NCI-H146 (cell line): Measurements from ENCODE around the gene SBF2.

Source experiments
- DNase-seq: peaks from one replicate; lab custom pipeline; 2025; lab: John Stamatoyannopoulos, UW

The SBF2 gene

GRCh38 chr11:10317776-10318526 lies 23.9 kb upstream of the SBF2 start:
- DNase-seq: peak; percentile 68

GRCh38 chr11:10317151-10317755 lies 23.2 kb upstream of the SBF2 start:
- peak; percentile 49 for DNase-seq

DNA sequence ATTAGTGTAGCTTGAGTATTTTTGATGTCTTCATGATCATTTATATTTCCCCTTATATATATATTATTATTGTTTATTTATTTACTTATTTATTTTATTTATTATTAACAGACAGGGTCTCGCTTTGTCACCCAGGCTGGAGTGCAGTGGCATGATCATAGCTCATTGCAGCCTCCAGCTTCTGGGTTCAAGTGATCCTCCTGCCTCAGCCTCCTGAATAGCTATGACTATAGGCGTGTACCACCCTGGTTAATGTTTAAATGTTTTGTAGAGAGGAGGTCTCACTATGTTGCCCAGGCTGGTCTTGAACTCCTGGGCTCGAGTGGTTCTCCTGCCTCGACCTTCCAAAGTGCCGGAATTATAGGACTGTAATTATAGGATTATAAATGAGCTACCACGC lies 21.1 kb upstream of the SBF2 start:
- DNase-seq: no peak

- DNase-seq: no peak
Measured at GRCh38 chr11:10314199-10315072, 20.4 kb upstream of the SBF2 start.

DNA sequence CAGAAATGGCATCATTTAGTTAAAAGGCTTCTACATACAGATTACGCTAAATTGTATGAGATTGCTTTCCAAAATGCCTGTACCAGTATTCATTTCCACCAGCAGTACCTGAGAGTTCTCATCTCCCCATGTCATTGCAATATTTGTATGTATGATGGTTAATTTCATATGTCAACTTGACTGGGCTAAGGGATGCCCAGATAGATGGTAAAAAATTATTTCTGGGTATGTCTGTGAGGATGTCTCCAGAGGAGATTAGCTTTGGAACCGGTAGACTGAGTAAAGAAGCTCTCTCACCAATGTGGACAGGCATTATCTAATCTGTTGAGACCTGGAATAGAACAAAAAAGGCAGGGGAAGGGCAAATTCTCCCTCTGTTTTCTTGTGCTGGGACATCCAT lies 17.8 kb upstream of the SBF2 start:
- DNase-seq: no peak

- no peak for DNase-seq
Measured at GRCh38 chr11:10310301-10310841, 16.4 kb upstream of the SBF2 start.

GRCh38 chr11:10309163-10310093 lies 15.4 kb upstream of the SBF2 start:
- peak; percentile 19 for DNase-seq

GRCh38 chr11:10308201-10308954 lies 14.4 kb upstream of the SBF2 start:
- no peak for DNase-seq

GRCh38 chr11:10307400-10308200 lies 13.6 kb upstream of the SBF2 start:
- peak; percentile 55 for DNase-seq

DNA sequence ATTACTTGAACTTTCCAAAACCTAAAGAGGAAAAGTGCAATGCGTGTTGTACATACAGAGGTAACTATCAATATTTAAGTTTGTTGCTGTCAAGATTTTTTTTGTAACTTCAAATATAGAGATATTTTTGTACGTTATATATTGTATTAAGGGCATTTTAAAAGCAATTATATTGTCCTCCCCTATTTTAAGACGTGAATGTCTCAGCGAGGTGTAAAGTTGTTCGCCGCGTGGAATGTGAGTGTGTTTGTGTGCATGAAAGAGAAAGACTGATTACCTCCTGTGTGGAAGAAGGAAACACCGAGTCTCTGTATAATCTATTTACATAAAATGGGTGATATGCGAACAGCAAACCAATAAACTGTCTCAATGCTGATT lies 13.0 kb upstream of the SBF2 start:
- DNase-seq: no peak

GRCh38 chr11:10305964-10306918 lies 12.2 kb upstream of the SBF2 start:
- no peak for DNase-seq

DNA sequence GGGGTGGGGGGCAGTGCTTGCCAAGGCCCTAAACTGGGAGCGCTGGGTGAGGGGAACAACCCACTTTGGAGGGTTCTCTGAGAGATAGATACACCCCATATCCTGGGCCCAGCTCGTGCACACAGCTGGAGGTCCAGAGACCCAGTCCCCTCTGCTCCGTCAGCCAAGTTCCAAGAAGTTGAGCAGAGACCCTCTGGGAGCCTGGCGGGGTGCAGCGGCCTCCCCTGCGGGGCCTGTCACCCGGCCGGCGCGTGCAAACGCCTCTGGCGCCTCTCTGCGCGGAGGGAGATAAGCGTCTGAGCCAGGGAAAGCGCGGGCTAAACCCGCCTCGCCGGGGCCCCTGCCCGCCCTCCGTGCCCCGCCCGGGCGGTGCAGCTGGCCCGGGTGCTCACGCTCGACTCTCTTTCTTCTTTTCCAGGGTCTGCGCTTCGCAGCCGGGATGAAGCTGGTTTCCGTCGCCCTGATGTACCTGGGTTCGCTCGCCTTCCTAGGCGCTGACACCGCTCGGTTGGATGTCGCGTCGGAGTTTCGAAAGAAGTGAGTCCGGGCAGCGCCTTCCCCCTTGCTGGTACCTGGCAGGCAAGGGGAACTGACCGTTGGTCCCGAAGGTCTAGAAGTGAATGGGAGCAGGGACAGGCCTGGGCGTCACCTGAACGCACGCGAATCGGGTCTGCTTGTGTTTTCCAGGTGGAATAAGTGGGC lies 11.4 kb upstream of the SBF2 start:
- DNase-seq: peak; percentile 63

DNA sequence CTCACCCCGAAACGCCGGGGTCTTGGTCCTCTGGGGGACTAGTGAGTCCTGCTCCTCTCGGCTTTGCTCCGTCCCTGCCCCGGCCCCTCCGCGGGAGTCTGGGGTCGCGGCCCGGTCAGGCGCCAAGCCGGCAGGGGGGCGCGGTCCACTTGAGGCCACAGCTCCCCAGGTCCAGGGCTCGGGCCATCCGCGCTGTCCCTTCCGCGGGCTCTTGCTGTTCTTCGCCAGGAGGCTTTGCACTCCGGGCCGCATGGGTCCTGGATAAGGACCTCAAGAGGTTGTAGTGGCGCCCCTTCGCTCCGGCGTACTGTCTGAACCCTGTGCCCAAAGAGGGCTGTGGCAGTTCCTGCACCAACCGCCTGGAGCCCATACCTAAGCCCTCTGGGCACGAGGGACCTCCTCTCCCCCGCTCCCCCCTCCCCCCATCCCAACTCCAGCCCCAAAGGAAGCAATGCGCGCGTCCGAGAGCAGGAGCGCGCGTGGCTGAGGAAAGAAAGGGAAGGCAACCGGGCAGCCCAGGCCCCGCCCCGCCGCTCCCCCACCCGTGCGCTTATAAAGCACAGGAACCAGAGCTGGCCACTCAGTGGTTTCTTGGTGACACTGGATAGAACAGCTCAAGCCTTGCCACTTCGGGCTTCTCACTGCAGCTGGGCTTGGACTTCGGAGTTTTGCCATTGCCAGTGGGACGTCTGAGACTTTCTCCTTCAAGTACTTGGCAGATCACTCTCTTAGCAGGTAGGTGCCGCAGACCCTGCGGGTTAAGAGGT lies 10.7 kb upstream of the SBF2 start, which contains the start of gene ADM:
TSS of gene ADM (plus strand) at position 579 of the 767 bp plus-strand sequence. CDS start 628 bp downstream, outside the sequence.
- DNase-seq: peak; percentile 95

GRCh38 chr11:10303558-10304363 lies 9.7 kb upstream of the SBF2 start:
- peak; percentile 50 for DNase-seq

GRCh38 chr11:10302744-10303557 lies 8.9 kb upstream of the SBF2 start:
- DNase-seq: peak; percentile 80
